ENCODE data around the gene DNAJB12.

The DNAJB12 gene

GRCh38 chr10:72370201-72370722, 15.5 kb upstream of the DNAJB12 start:
- Histone ChIP-seq H3K9ac (ENCODE audit: low read length) (no peak overlapping the region), H3K79me2 (ENCODE audit: insufficient read depth, low read length) (no peaks in the 10 kb centered on the region), H3K36me3 (ENCODE audit: low read length) (no peaks in the 10 kb centered on the region), H3K27me3 (ENCODE audit: low read length) (no peaks in the 10 kb centered on the region), H3K27ac (ENCODE audit: low read depth, low read length) (no peak overlapping the region), H3K9me3 (ENCODE audit: insufficient read depth, low read length) (no peaks in the 10 kb centered on the region), H4K20me1 (ENCODE audit: low read depth, low read length) (no peaks in the 10 kb centered on the region), H3K4me2 (ENCODE audit: low read depth, low read length, poor library complexity, severe bottlenecking) (no peak overlapping the region), H3K9me2 (replicated peaks; ENCODE audit: insufficient read depth, low read length) (no peaks in the 10 kb centered on the region), H3K4me3 (ENCODE audit: insufficient read depth, low read length, poor library complexity, severe bottlenecking) (no peak overlapping the region), H2AFZ (ENCODE audit: low read depth, low read length, severe bottlenecking) (no peak overlapping the region), H3F3A (ENCODE audit: insufficient read depth) (no peaks in the 10 kb centered on the region)
- TF ChIP-seq CTCF (IDR thresholded peaks at IDR 0.05; ENCODE audit: insufficient read depth, low read length, poor library complexity, severe bottlenecking) (no peak), EZH2phosphoT487 (conservative IDR thresholded peaks at IDR 0.05; ENCODE audit: low read length) (no peak)

GRCh38 chr10:72367301-72367960, 12.7 kb upstream of the DNAJB12 start:
- Histone ChIP-seq H3K9me2 (replicated peaks; ENCODE audit: insufficient read depth, low read length) (no peaks in the 10 kb centered on the region), H3K27ac (ENCODE audit: low read depth, low read length) (no peak overlapping the region), H3K9ac (ENCODE audit: low read length) (no peak overlapping the region), H3K79me2 (ENCODE audit: insufficient read depth, low read length) (no peaks in the 10 kb centered on the region), H3K27me3 (ENCODE audit: low read length) (no peaks in the 10 kb centered on the region), H3K9me3 (ENCODE audit: insufficient read depth, low read length) (no peaks in the 10 kb centered on the region), H3K36me3 (ENCODE audit: low read length) (no peaks in the 10 kb centered on the region), H3K4me3 (ENCODE audit: insufficient read depth, low read length, poor library complexity, severe bottlenecking) (no peak overlapping the region), H3F3A (ENCODE audit: insufficient read depth) (no peaks in the 10 kb centered on the region), H4K20me1 (ENCODE audit: low read depth, low read length) (no peaks in the 10 kb centered on the region), H3K4me2 (ENCODE audit: low read depth, low read length, poor library complexity, severe bottlenecking) (no peak overlapping the region), H2AFZ (ENCODE audit: low read depth, low read length, severe bottlenecking) (no peak overlapping the region)
- TF ChIP-seq EZH2phosphoT487 (conservative IDR thresholded peaks at IDR 0.05; ENCODE audit: low read length), result no peak
- no peak for TF ChIP-seq CTCF (IDR thresholded peaks at IDR 0.05; ENCODE audit: insufficient read depth, low read length, poor library complexity, severe bottlenecking)

- H3F3A ChIP-seq (ENCODE audit: insufficient read depth), result no peaks in the 10 kb centered on the region
- no peaks in the 10 kb centered on the region for H3K36me3 ChIP-seq (ENCODE audit: low read length)
- no peaks in the 10 kb centered on the region for H3K79me2 ChIP-seq (ENCODE audit: insufficient read depth, low read length)
- no peaks in the 10 kb centered on the region for H4K20me1 ChIP-seq (ENCODE audit: low read depth, low read length)
- H3K4me3 ChIP-seq (ENCODE audit: insufficient read depth, low read length, poor library complexity, severe bottlenecking), result no peak overlapping the region
- no peak overlapping the region for H3K27ac ChIP-seq (ENCODE audit: low read depth, low read length)
- no peaks in the 10 kb centered on the region for H3K9me2 ChIP-seq (replicated peaks; ENCODE audit: insufficient read depth, low read length)
- H3K27me3 ChIP-seq (ENCODE audit: low read length), result no peaks in the 10 kb centered on the region
- no peak for TF ChIP-seq CTCF (IDR thresholded peaks at IDR 0.05; ENCODE audit: insufficient read depth, low read length, poor library complexity, severe bottlenecking)
- TF ChIP-seq EZH2phosphoT487 (conservative IDR thresholded peaks at IDR 0.05; ENCODE audit: low read length), result no peak
- no peak overlapping the region for H3K9ac ChIP-seq (ENCODE audit: low read length)
- no peak overlapping the region for H3K4me2 ChIP-seq (ENCODE audit: low read depth, low read length, poor library complexity, severe bottlenecking)
- H2AFZ ChIP-seq (ENCODE audit: low read depth, low read length, severe bottlenecking), result peak overlapping the region; percentile 78
- no peaks in the 10 kb centered on the region for H3K9me3 ChIP-seq (ENCODE audit: insufficient read depth, low read length)
Measured at GRCh38 chr10:72365106-72365895, 10.6 kb upstream of the DNAJB12 start.
